ENCODE measurements around the gene FIP1L1. TPM values are rescaled to one million over a fixed set of nuclear protein-coding genes. Genes with fewer than 3 reads are reported as not detected.
A peak's percentile ranks its signal among the peaks of the same experiment; 100 is the strongest.

FIP1L1 gene
- total and polyA plus RNA-seq, 9 of the 15 experiments (the other 6 are each of a cell fraction or from before 2014, with no cell fraction given): 34.6 to 137 (median 72.0) TPM

DNA sequence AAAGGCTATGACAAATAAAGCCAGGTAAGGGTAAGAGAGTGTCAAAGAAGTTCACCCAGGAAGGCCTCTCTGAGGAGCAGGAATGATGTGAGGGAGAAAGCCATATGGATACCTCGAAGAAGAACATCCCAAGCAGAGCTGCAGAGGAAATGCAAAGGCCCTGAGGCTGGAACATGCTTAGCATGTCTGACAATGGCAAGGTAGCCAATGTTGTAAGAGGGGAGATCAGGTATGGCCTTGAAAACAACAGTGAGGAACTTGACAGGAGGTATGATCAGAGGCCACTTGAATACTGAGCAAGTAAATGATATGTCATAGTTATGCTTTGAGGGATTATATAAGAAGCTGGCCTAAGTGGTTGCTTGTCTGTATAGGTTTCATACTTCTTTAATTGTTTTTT is 15.3 kb upstream of the FIP1L1 start:
- TF ChIP-seq MAFK (IDR thresholded peaks at IDR 0.05; ENCODE audit: low read length) (no peak), SMARCA5 (IDR thresholded peaks at IDR 0.05) (peak; percentile 19; the same call in 1 of the 2 replicates), BCOR (IDR thresholded peaks at IDR 0.05) (0 out of 2 replicates have a peak, but pooled peaks have one; percentile 45), RBM25 (IDR thresholded peaks at IDR 0.05; ENCODE audit: low read depth, low read length, severe bottlenecking) (peak; percentile 83)
- in situ Hi-C loops (cut with MboI) (no loop called here), intact Hi-C loops (cut with micrococcal nuclease) (no loop called here)
- Histone ChIP-seq H3K27ac (ENCODE audit: extremely low read depth, low read depth, low read length) (no peak overlapping the region), H3K4me1 (replicated peaks in 1 of 2; ENCODE audit: control insufficient read depth in 2 of 2, insufficient read depth in 2 of 2, low read length in 2 of 2) (peaks cover 0 to 5% of the 10 kb centered on the region in 2 experiments; a peak in 4 of 5 replicates), H4K20me1 (replicated peaks; ENCODE audit: control insufficient read depth, insufficient read depth, low read length) (no peaks in the 10 kb centered on the region), H3K9me1 (ENCODE audit: control insufficient read depth, insufficient read depth, low read length) (no peaks in the 10 kb centered on the region), H3K79me2 (ENCODE audit: control insufficient read depth, insufficient read depth, low read length) (peaks cover 85% of the 10 kb centered on the region), H3K9me3 (replicated peaks; ENCODE audit: control insufficient read depth, insufficient read depth, low read depth, low read length) (no peaks in the 10 kb centered on the region), H3K9ac (ENCODE audit: insufficient read depth in 1 of 2, low read depth in 2 of 2, low read length in 2 of 2) (peak overlapping the region; percentile 13 to 81; a peak in 2 of 4 replicates), H3K4me2 (ENCODE audit: insufficient read depth, low read length) (peak overlapping the region; percentile 69), H3K27me3 (ENCODE audit: control insufficient read depth in 2 of 2, insufficient read depth in 2 of 2, low read length in 2 of 2) (no peaks in the 10 kb centered on the region), H3K4me3 (no peak overlapping the region), H2AFZ (ENCODE audit: low read depth, low read length) (no peak overlapping the region), H3K36me3 (ENCODE audit: control insufficient read depth, insufficient read depth, low read length) (peaks cover 16% of the 10 kb centered on the region; the same call in 2 of the 3 replicates)
- ChIA-PET CTCF (ENCODE audit: low intra/inter-chr PET ratio) (no interaction called here), POLR2A (no interaction called here)
- DNase-seq (ENCODE audit: extremely low read depth in 1 of 4, low spot score in 3 of 4) (no peak), ATAC-seq (no peak), FAIRE-seq (no peak)
- BruUV-seq (replicated peaks): no TSS peak
- 63% methylated on average over 1 of the region's 1 CpG for WGBS (ENCODE audit: insufficient coverage, low coverage, missing lambda C conversion rate)

DNA sequence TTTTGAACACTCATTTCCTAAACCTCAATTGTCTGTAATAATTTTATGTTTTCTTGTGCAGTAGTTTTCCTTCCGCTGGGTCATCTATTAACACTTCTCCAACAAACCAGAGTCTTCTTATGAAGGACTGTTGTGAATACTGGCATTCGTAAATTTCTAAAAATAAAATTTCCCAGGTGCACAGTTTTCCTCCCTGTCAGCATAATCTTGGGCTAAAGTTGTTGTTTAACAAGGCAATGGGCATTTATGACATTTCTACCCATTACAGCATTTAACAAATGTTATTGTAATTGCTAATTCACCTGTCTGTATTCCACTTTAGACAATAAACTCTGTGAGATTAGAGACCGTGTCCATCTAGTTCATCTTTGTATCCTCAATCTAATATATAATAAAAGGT is 12.8 kb upstream of the FIP1L1 start:
- Histone ChIP-seq H3K79me2 (ENCODE audit: control insufficient read depth, insufficient read depth, low read length) (peaks cover 62% of the 10 kb centered on the region), H4K20me1 (replicated peaks; ENCODE audit: control insufficient read depth, insufficient read depth, low read length) (no peaks in the 10 kb centered on the region), H2AFZ (ENCODE audit: low read depth, low read length) (peak overlapping the region; percentile 90; the same call in 1 of the 2 replicates), H3K4me3 (peak overlapping the region; percentile 93), H3K36me3 (ENCODE audit: control insufficient read depth, insufficient read depth, low read length) (peaks cover 10% of the 10 kb centered on the region; the same call in 2 of the 3 replicates), H3K9me3 (replicated peaks; ENCODE audit: control insufficient read depth, insufficient read depth, low read depth, low read length) (no peaks in the 10 kb centered on the region), H3K9ac (ENCODE audit: insufficient read depth in 1 of 2, low read depth in 2 of 2, low read length in 2 of 2) (peak overlapping the region in 1 of 2 experiments; percentile 82; a peak in 2 of 4 replicates), H3K4me1 (replicated peaks in 1 of 2; ENCODE audit: control insufficient read depth in 2 of 2, insufficient read depth in 2 of 2, low read length in 2 of 2) (peaks cover 0 to 5% of the 10 kb centered on the region in 2 experiments; a peak in 4 of 5 replicates), H3K27me3 (ENCODE audit: control insufficient read depth in 2 of 2, insufficient read depth in 2 of 2, low read length in 2 of 2) (no peaks in the 10 kb centered on the region), H3K4me2 (ENCODE audit: insufficient read depth, low read length) (peak overlapping the region; percentile 98), H3K27ac (ENCODE audit: extremely low read depth, low read depth, low read length) (no peak overlapping the region; the same call in 2 of the 3 replicates), H3K9me1 (ENCODE audit: control insufficient read depth, insufficient read depth, low read length) (no peaks in the 10 kb centered on the region)
- FAIRE-seq (no peak), ATAC-seq (no peak), DNase-seq (ENCODE audit: extremely low read depth in 1 of 4, low spot score in 3 of 4) (no peak)
- ChIA-PET CTCF (ENCODE audit: low intra/inter-chr PET ratio) (no interaction called here), POLR2A (interaction anchor here (0.8 to 1.4 kb wide), 2 partner anchors 9 to 16 kb away, joined by 4 to 8 read pairs; no protein-coding TSS in a partner anchor)
- in situ Hi-C loops (cut with MboI) (no loop called here), intact Hi-C loops (cut with micrococcal nuclease) (no loop called here)
- no TSS peak for BruUV-seq (replicated peaks)
- TF ChIP-seq MAFK (IDR thresholded peaks at IDR 0.05; ENCODE audit: low read length): peak; percentile 15; the same call in 1 of the 2 replicates
- TF ChIP-seq, protein P1, sequence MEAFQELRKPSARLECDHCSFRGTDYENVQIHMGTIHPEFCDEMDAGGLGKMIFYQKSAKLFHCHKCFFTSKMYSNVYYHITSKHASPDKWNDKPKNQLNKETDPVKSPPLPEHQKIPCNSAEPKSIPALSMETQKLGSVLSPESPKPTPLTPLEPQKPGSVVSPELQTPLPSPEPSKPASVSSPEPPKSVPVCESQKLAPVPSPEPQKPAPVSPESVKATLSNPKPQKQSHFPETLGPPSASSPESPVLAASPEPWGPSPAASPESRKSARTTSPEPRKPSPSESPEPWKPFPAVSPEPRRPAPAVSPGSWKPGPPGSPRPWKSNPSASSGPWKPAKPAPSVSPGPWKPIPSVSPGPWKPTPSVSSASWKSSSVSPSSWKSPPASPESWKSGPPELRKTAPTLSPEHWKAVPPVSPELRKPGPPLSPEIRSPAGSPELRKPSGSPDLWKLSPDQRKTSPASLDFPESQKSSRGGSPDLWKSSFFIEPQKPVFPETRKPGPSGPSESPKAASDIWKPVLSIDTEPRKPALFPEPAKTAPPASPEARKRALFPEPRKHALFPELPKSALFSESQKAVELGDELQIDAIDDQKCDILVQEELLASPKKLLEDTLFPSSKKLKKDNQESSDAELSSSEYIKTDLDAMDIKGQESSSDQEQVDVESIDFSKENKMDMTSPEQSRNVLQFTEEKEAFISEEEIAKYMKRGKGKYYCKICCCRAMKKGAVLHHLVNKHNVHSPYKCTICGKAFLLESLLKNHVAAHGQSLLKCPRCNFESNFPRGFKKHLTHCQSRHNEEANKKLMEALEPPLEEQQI (IDR thresholded peaks at IDR 0.05): no peak
- no peak for TF ChIP-seq MCM5 (IDR thresholded peaks at IDR 0.05; ENCODE audit: low read depth)
- 0 out of 2 replicates have a peak, but pooled peaks have one; percentile 49 for TF ChIP-seq MAFG (tag; conservative IDR thresholded peaks at IDR 0.05)
- peak; percentile 40 for TF ChIP-seq MAFF (IDR thresholded peaks at IDR 0.05; ENCODE audit: low read length)
- peak; percentile 81 for TF ChIP-seq ZNF316 (IDR thresholded peaks at IDR 0.05)
- TF ChIP-seq C11orf30 (IDR thresholded peaks at IDR 0.05; ENCODE audit: low read depth): peak; percentile 49
- WGBS (ENCODE audit: insufficient coverage, low coverage, missing lambda C conversion rate): 2% methylated on average over 3 of the region's 3 CpGs

Data from K562 (cell line).